ENCODE results near the gene GPANK1. TPM values are rescaled to one million over a fixed set of nuclear protein-coding genes. Genes with fewer than 3 reads are reported as not detected.
A peak's percentile ranks its signal among the peaks of the same experiment; 100 is the strongest.

The GPANK1 gene
- total RNA-seq, 1 experiment from 2014 or later = 29.1 TPM

- Mint-ChIP-seq H3K4me3 (no peak overlapping the region), H3K27ac (no peak overlapping the region; the same call in 1 of the 2 replicates)
- POLR2A ChIA-PET = interaction anchor here (0.5 to 1.1 kb wide), 2 partner anchors 17 to 46 kb away, joined by 3 to 5 read pairs; no protein-coding TSS in a partner anchor
Measured at GRCh38 chr6:31634969-31635575, 29.7 kb downstream of the GPANK1 start.

GRCh38 chr6:31634131-31634530 lies 30.7 kb downstream of the GPANK1 start:
- no peaks in the 10 kb centered on the region for H3K4me1 Mint-ChIP-seq
- H3K36me3 Mint-ChIP-seq = peaks cover 79% of the 10 kb centered on the region
- no peak for ATAC-seq
- H3K27ac Mint-ChIP-seq = peak overlapping the region; percentile 79; the same call in 1 of the 2 replicates
- CTCF ChIA-PET = interaction anchor here (1.4 kb wide), 1 partner anchor 83 kb away, joined by 4 read pairs; no protein-coding TSS in a partner anchor
- no peaks in the 10 kb centered on the region for H3K9me3 Mint-ChIP-seq
- DNase-seq (ENCODE audit: low spot score) = no peak
- TF ChIP-seq SP1 (CRISPR knock-in tag; conservative IDR thresholded peaks at IDR 0.05) (no peak), AFF4 (CRISPR knock-in tag; IDR thresholded peaks at IDR 0.05; ENCODE audit: borderline replicate concordance) (no peak), ATF1 (CRISPR knock-in tag; IDR thresholded peaks at IDR 0.05) (no peak), NR1H2 (CRISPR knock-in tag; IDR thresholded peaks at IDR 0.05) (no peak), CDX4 (CRISPR knock-in tag; IDR thresholded peaks at IDR 0.05; ENCODE audit: borderline replicate concordance) (no peak), ZNF425 (CRISPR knock-in tag; conservative IDR thresholded peaks at IDR 0.05) (no peak), FOXJ3 (CRISPR knock-in tag; IDR thresholded peaks at IDR 0.05; ENCODE audit: borderline replicate concordance) (no peak), TEAD4 (CRISPR knock-in tag; IDR thresholded peaks at IDR 0.05) (no peak)
- POLR2A ChIA-PET = interaction anchor here (1.1 kb wide), 1 partner anchor 18 kb away, joined by 5 read pairs; no protein-coding TSS in a partner anchor
- no peak overlapping the region for H3K4me3 Mint-ChIP-seq
- no peaks in the 10 kb centered on the region; the same call in 1 of the 2 replicates for H3K27me3 Mint-ChIP-seq (ENCODE audit: low read depth)

More at GRCh38 chr6:31634969-31635575, 29.7 kb downstream of the GPANK1 start:
- Mint-ChIP-seq H3K9me3 (no peaks in the 10 kb centered on the region), H3K36me3 (peaks cover 75% of the 10 kb centered on the region), H3K27me3 (ENCODE audit: low read depth) (no peaks in the 10 kb centered on the region; the same call in 1 of the 2 replicates), H3K4me1 (no peaks in the 10 kb centered on the region)
- TF ChIP-seq TEAD4 (CRISPR knock-in tag; IDR thresholded peaks at IDR 0.05) (no peak), ZNF423 (CRISPR knock-in tag; IDR thresholded peaks at IDR 0.05) (no peak), JUN (CRISPR knock-in tag; IDR thresholded peaks at IDR 0.05) (0 out of 2 replicates have a peak, but pooled peaks have one; percentile 28), SP1 (CRISPR knock-in tag; conservative IDR thresholded peaks at IDR 0.05) (no peak), ZNF425 (CRISPR knock-in tag; conservative IDR thresholded peaks at IDR 0.05) (no peak), SOX15 (CRISPR knock-in tag; IDR thresholded peaks at IDR 0.05) (no peak)
- DNase-seq (ENCODE audit: low spot score) = no peak
- CTCF ChIA-PET = interaction anchor here (1.4 kb wide), 1 partner anchor 84 kb away, joined by 4 read pairs; no protein-coding TSS in a partner anchor
- no peak for ATAC-seq

Measured in WTC11 (cell line).